Kidney epithelial cell (primary cell): ENCODE data around the gene HMGN3. TPM values are rescaled to one million over a fixed set of nuclear protein-coding genes. Genes with fewer than 3 reads are reported as not detected.

Source experiments
- DNase-seq: peaks from one replicate; pipeline ENCODE4 v3.0.0-alpha.2; 2010; ENCODE audit warnings: low read depth
- H3K27me3 ChIP-seq: 2 replicates; pipeline ENCODE4 v1.6.0; 2011; ENCODE audit warnings: low read length; ENCODE audit not compliant: control insufficient read depth, insufficient read depth
- H3K36me3 ChIP-seq: 2 replicates; pipeline ENCODE4 v1.5.1; 2011; ENCODE audit warnings: low read length; ENCODE audit not compliant: control insufficient read depth, insufficient read depth
- H3K4me3 ChIP-seq: 2 replicates; pipeline ENCODE4 v1.5.1; 2011; ENCODE audit warnings: low read depth, mild to moderate bottlenecking, control low read depth, low read length
- total RNA-seq: library from RNA; depleted of rRNA; stranded (reverse); fragments of >200 nt; gene quantifications from 2 replicates; pipeline ENCODE4 v1.2.3, GENCODE V29; 2015
- TF ChIP-seq, protein P1 (sequence below): IDR thresholded peaks from 2 replicates; pipeline ENCODE4 v1.5.1; 2011; ENCODE audit warnings: mild to moderate bottlenecking, moderate library complexity, low read length, control low read depth, inconsistent platforms; ENCODE audit not compliant: insufficient read depth, poor library complexity, severe bottlenecking

HMGN3 gene
- total RNA-seq, 1 donor from 2014 or later = 35.3 TPM

DNA sequence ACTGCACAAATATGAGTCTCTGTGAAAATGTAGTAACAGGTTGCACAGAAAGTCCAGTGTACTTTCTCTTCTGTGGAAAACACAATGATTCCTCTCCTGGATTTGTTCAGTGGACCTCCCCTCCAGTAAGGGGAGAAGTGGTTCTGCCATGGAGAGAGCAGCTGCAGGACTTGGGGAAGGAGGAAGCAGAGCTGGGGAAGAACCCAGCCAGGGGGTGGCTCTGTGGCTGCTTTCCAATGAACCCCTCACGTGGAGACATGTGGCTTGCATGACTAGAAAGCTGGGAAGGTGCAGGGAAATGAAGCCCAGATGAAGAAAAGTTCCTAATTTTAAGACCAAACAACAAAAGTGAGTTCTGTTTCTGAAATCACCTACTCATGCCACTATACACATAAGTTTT, 31.9 kb downstream of the HMGN3 start:
- no peaks in the 10 kb centered on the region for H3K27me3 ChIP-seq
- DNase-seq = no peak
- TF ChIP-seq, protein P1, sequence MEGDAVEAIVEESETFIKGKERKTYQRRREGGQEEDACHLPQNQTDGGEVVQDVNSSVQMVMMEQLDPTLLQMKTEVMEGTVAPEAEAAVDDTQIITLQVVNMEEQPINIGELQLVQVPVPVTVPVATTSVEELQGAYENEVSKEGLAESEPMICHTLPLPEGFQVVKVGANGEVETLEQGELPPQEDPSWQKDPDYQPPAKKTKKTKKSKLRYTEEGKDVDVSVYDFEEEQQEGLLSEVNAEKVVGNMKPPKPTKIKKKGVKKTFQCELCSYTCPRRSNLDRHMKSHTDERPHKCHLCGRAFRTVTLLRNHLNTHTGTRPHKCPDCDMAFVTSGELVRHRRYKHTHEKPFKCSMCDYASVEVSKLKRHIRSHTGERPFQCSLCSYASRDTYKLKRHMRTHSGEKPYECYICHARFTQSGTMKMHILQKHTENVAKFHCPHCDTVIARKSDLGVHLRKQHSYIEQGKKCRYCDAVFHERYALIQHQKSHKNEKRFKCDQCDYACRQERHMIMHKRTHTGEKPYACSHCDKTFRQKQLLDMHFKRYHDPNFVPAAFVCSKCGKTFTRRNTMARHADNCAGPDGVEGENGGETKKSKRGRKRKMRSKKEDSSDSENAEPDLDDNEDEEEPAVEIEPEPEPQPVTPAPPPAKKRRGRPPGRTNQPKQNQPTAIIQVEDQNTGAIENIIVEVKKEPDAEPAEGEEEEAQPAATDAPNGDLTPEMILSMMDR = no peak
- H3K4me3 ChIP-seq = no peak overlapping the region
- H3K36me3 ChIP-seq = no peaks in the 10 kb centered on the region

GRCh38 chr6:79201983-79202382, 32.5 kb downstream of the HMGN3 start:
- TF ChIP-seq, protein P1 = no peak
- H3K4me3 ChIP-seq = no peak overlapping the region
- DNase-seq = no peak

DNA sequence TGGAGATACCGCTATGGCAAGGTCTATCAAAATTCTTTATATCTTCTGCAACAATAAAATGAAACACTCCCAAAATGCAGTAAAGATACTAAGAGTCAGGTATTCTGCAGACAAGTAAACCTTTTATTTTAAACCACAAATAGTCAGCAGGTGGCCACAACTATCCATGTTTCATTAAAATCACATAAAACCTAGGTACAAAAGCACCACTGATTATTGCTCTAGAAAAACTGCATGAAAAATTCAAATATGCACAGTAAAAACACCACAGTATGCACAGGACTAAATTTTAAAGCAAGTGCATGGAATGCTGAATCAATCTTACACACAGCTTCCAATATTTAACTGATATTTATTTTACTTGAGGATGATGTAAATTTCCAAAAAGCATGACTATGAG, 33.3 kb downstream of the HMGN3 start:
- DNase-seq = no peak
- TF ChIP-seq, protein P1 = no peak
- no peaks in the 10 kb centered on the region for H3K36me3 ChIP-seq
- no peak overlapping the region for H3K4me3 ChIP-seq
- no peaks in the 10 kb centered on the region for H3K27me3 ChIP-seq

More at GRCh38 chr6:79201983-79202382, 32.5 kb downstream of the HMGN3 start:
- Histone ChIP-seq H3K36me3 (no peaks in the 10 kb centered on the region), H3K27me3 (no peaks in the 10 kb centered on the region)

GRCh38 chr6:79196912-79197311, 37.6 kb downstream of the HMGN3 start:
- H3K36me3 ChIP-seq = no peaks in the 10 kb centered on the region

DNA sequence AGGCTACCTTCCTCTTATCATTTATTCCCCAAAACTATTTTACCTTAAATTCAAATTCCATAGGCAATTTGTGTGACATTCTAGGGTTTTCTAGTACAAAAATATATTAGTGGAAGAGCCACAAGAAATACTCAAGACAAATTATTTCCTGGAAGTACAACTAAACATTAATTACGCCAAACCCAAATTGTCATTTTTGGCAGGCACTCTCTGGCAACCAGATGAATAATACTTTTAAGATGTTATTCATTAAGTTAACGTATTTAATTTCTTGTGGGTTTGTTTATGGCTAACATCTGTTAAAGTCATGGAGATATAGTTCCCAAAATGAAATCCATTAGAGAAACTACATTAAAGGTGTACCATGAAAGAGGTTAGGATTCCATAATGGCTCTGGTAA, 40.5 kb downstream of the HMGN3 start:
- no peaks in the 10 kb centered on the region for H3K27me3 ChIP-seq
- H3K36me3 ChIP-seq = no peaks in the 10 kb centered on the region
- no peak overlapping the region for H3K4me3 ChIP-seq
- no peak for DNase-seq
- TF ChIP-seq, protein P1 = no peak

More at GRCh38 chr6:79196912-79197311, 37.6 kb downstream of the HMGN3 start:
- no peaks in the 10 kb centered on the region for H3K27me3 ChIP-seq
- DNase-seq = no peak
- TF ChIP-seq, protein P1 = no peak
- H3K4me3 ChIP-seq = no peak overlapping the region

- Histone ChIP-seq H3K4me3 (no peak overlapping the region), H3K27me3 (no peaks in the 10 kb centered on the region), H3K36me3 (no peaks in the 10 kb centered on the region)
- TF ChIP-seq, protein P1 = no peak
- no peak for DNase-seq
Observed at GRCh38 chr6:79189760-79190350, 44.6 kb downstream of the HMGN3 start.
